Right renal pelvis (tissue), 4 donors: ENCODE measurements around the gene SEMA3G. TPM values are rescaled to one million over a fixed set of nuclear protein-coding genes. Genes with fewer than 3 reads are reported as not detected.

Experiments used
- DNase-seq, 4 donors: peaks; one replicate each; pipeline ENCODE4 v3.0.0-alpha.2; 2013; ENCODE audit warnings: low read depth in 4 of 4, low spot score in 3 of 4, missing footprints in 1 of 4
- polyA plus RNA-seq, 4 donors: library from polyadenylated mRNA; unstranded; fragments of 120-200 nt; gene quantifications; one replicate each; pipeline ENCODE4 v1.2.1, GENCODE V29; 2013; ENCODE audit not compliant: insufficient read length in 4 of 4

SEMA3G gene
- polyA plus RNA-seq, 4 donors = 28.6 to 44.4 (median 33.6) TPM

DNA sequence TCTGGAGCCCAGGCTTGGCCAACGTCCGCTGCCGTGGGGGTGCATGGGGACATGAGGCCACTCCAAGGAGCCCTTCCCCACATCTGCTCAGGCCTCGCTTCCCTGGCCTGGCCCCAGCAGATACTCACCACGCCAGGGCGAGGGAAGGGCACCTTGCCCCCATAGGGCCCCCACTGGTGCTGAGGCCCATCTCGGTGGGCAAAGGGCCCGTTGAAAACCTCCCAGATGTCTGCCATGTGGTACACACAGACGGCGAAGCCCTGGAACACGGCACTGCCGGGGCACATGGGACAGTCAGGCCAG is 4.7 kb downstream of the SEMA3G start:
- DNase-seq = no peak

GRCh38 chr3:52439426-52440248 is 5.3 kb downstream of the SEMA3G start:
- no peak for DNase-seq

DNA sequence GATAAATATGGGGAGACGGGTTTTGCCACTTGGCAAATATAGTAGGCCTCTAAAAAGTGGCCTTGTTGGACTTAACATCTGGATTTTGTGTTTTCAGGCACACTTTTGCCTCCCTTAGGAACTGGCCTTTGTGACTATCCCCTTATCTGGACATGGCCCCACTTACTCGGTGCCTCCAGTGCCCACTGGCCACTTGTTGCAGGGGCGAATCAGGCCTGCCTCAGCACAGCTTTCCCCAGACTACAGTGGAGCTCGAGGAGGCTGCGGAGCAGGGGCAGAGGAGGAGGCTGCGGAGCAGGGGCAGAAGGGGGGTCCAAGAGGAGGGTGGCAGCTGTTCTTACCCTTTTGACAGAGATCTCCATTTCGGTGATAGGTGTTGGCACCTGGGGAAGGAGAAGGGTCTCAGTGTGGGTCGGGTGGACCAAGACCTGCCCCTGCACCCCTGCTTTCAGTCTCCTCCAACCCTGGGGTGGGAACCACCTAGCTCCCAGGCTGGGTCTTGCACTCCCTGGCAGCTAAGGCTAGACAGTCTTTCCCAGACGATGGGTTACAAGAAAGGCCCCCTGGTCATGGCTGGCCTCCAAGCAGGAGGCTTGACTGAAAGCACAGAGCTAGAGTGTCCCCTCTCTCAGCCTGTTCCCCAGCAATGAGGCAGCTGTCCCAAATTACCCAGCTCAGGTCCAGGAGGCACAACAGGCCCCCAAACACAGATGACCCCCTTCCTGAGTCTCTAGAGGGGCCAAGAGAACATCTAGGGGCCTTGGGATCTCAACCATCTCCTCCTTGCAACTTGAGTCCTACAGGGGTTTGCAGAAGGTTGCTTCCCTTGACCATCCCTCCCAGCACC is 6.1 kb downstream of the SEMA3G start:
- DNase-seq = no peak

DNA sequence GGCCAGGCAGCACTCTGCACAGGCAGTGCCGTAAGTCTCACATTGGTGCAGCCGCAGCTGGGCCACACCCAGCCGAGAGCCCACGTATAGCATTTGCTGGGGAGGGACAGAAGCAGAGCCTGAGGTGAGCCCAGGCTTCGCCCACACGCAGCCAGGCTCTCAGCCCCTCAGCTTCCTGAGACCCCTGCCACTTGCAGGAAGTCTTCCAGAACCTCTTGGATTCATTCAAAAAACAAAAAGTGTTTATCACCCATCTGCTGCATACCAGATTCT is 6.9 kb downstream of the SEMA3G start:
- no peak for DNase-seq

DNA sequence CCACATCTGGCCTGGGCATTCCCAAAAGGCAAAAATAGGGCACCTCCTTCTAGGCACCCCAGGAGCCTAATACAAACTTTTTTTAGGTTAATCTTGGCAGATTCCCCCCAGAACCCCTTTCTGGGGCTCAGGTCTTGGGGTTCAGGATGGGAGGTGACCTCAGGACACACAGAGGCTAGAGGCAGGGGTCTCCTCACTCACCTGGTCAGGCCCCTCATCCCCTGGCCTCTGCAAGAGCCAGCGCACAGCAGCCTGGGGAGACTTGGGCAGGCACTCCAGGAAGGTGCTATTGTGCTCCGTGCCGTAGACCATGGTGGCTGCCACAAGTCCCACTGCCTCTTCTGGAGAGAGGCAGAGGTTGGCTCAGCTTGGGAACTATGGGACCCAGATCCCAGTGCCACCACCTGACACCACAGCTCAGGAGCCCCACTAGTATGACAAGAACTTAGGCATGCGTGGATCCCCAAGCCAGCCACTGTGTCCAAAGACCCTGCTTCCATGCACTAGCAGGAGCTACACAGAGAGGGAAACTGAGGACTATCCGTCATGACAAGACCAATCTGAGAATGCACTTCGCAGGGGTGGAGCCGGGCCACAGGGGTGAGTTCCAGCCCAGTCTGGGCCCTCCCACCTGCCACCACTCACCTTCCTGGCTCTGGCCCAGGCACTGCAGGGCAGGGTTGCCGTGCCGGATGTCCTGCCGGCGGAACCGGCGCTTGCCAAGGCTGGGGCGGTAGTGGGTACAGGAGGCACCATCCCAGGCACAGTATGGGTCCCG is 7.4 kb downstream of the SEMA3G start:
- no peak for DNase-seq

DNA sequence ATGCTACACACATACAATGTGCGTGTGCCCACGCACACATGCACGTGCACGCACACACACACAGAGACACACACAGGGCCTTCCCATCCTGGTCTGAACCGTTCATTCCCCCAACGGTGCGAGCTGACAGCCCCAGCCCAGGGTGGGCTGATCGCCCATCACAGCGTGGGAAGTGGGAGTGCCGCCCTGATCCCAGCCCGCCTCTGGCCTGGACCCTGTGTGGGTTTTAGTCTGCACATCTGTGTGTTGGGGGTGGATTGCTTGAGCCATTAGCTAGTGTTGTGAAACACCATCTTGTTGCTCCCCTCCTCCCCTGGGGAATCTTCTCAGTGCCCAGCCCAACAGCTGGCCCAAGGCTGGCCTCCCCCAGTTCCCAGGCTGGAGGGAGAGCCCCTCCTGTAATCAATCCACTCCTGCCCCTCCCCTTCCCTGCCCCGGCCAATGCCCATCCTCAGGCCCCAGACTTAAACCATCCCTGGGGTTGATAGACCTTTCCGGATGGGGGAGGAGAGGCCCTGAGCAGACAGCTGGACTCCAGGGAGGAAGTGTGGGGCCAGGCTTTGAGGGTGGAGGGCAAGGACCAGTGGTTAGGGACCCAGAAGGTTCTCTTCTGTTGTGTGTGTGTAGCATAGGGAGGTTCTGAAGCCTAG is 8.3 kb downstream of the SEMA3G start:
- DNase-seq = no peak

GRCh38 chr3:52435246-52436101 is 9.4 kb downstream of the SEMA3G start:
- DNase-seq = no peak

DNA sequence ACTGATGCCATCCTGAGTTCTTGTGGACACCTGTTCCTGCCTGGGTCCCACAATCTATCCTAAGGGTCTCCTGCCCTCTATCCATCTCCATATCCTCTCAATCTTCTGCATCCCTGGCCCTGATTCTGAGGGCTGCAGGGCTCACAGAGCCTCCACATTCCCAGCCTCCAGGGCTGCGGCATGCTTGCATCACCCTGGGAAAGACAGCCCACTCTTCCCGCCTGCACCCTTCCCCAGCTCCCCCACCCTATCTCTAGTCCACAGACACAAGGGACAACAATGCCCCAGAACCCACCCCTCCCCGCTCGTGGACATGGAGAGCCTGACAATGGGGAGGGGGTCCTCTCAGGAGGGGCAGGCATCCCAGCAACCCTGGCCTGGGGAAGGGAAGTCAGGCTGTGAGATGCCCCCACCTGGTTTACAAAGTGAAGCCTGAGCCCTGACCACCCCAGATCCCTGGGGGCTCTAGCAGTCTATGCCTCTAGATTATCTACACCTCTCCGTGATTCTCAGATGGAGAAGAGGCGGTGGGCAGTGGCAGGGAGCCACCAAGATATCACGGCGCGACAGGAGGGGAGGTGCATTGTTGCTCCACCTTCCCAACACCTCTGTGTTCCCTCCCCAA is 10.3 kb downstream of the SEMA3G start:
- no peak for DNase-seq

GRCh38 chr3:52433996-52434479 is 10.9 kb downstream of the SEMA3G start:
- no peak for DNase-seq

DNA sequence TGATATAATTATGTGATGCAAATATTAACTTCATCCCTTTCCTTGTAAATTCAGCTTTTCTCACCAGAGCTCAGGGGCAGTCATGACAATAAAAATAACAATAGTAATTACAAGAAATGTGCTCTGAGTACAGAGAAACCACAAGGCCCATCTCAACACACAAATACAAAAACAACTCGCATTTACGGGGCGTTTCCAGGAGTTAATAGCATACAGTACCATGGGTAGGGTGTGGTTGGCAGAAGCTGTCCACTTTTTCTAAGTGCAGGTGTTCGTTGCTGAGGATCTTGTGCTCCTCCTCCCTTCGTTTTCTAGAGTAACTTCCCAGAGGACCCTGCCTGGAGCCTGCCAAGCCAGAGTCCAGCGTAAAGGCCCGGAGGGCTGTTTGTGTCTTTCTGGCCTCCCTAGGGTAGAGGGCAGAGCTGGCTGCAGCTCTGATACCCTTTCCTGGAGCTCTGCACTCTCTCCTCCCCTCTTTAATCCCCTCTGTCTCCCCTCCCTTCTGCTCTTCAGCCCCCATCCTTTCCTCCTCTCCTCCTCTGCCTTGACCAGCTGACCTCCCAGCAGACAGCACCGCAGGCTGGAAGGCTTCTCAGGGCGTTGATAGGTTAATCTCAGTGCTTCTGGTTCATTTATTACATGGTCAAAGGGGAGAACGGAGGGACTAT is 11.4 kb downstream of the SEMA3G start:
- no peak for DNase-seq

- DNase-seq = no peak
Observed at GRCh38 chr3:52432691-52433141, 12.2 kb downstream of the SEMA3G start.

DNA sequence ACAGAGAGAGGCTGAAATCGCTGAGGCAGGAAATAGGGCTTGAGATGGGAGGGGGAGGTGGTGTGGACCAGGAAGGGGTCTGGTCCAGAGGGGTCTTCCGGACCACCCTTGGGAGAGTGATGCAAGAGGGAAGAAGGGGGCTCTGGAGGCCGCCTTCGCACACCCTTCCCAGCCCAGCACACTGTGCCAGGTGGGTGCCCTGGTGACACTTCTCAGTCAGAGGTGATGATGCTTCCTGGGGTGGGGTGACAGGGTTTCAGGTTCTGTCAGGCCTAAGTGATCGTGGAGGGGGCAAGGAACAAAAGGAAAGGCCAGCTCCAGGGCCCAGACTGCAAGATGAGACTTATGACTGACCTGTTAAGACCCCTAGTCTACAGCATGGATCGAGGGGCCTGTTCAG is 12.7 kb downstream of the SEMA3G start:
- DNase-seq = no peak

- DNase-seq = no peak
Observed at GRCh38 chr3:52431459-52432223, 13.3 kb downstream of the SEMA3G start.

GRCh38 chr3:52430416-52430810 is 14.5 kb downstream of the SEMA3G start:
- no peak for DNase-seq

- DNase-seq = no peak
Observed at GRCh38 chr3:52429779-52430415, 15.0 kb downstream of the SEMA3G start.

DNA sequence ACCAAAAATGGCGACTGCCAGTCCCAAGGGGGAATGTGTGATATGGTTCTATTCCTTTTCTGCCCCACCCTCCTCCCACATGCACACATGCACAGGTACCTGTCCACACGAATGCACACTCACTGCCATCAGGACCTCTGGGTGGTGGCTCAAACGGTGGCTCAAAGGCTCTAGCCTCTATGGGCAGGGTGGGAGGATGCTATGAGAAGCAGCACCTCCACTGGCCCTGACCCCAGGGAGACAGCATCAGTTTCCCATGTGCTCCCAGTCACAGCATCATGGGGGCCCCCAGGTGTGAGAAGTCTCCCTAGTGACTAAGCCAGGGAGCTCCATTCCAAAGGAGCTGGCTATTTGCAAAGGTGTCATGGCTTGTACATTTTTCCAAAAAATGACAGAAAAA is 15.9 kb downstream of the SEMA3G start:
- DNase-seq = no peak

GRCh38 chr3:52428151-52429005 is 16.5 kb downstream of the SEMA3G start:
- no peak for DNase-seq
